GDM1 (cell line): Measurements from ENCODE around the gene XPO1.
"Not testable (repeated sequence)": the region's sequence is repeated elsewhere in the genome, so short reads cannot be mapped to it uniquely, and the experiment has no call there.

Source experiments
- DNase-seq: peaks from one replicate; lab custom pipeline; 2025; lab: John Stamatoyannopoulos, UW

The XPO1 gene

DNA sequence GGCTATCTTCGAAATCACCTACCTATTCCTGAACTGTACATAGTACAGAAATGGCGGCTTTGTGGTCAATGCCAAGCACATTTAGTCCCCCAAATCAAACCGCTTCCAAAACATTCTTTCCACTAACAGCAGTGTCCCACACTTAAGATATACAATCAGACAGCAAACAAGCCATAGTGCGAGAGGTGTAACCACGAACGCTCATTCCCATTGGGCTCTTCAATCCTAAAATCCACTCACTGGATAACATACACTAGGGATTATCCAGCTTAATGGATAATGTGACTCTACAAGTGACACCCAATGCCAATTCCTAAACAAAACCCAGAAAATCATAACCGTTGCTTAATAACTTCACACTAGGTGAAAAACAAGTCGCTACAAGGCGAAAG is 2.0 kb downstream of the XPO1 start:
- DNase-seq: no peak

DNA sequence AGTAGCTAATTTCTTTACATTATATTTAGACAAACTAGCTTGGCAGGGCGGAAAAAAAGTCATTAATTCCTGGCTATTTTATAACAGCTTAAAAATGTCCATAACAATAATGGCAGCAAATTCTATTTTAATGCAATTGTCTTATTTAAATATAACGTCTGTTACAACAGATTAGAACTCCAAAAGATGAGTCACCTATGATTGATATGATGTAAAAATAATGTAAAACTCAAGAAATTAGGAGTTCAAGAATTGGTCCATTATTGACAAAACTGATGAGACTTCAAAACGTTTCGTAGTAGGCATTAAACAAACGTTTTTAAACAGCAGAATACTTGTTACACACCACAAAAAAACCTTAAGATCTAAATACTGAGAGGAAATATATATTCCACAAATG is 2.7 kb downstream of the XPO1 start:
- DNase-seq: no peak

DNA sequence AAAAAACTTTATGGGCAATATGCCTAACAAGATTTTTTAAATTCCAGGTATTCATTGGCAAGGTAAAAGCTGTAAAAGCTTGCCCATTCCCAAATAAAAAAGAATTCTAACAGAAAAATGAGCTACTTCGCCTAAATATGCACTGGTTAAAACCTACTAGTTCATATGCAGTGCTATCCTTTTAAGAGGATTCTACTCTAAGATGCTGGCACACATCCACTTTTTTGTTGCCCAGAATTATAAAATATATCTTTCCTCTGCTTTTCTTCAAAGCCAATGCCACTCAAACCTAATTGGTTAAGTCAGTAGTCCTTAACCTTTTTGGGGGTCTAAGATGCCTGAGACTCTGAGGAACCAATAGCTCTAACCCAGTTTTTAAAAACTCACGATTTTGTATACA is 3.2 kb downstream of the XPO1 start:
- no peak for DNase-seq

DNA sequence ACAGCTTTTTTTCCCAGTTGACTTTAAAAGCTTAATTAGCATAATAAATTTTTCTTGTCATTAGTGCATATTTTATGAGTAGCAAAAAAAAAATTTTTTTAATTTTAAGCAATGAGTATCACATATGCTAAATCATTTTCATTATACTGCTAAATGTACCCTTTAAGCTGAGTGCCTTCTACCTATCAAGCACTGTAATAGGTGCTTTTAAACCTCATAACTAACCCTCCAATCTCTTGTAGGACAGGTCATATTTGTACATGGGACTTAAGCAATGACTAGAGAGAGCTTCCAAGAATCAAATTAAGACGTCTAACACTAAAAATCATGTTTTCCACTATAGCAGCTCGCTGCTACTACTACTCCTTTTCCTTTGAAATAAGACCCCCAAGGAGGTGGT is 7.4 kb downstream of the XPO1 start:
- no peak for DNase-seq

DNA sequence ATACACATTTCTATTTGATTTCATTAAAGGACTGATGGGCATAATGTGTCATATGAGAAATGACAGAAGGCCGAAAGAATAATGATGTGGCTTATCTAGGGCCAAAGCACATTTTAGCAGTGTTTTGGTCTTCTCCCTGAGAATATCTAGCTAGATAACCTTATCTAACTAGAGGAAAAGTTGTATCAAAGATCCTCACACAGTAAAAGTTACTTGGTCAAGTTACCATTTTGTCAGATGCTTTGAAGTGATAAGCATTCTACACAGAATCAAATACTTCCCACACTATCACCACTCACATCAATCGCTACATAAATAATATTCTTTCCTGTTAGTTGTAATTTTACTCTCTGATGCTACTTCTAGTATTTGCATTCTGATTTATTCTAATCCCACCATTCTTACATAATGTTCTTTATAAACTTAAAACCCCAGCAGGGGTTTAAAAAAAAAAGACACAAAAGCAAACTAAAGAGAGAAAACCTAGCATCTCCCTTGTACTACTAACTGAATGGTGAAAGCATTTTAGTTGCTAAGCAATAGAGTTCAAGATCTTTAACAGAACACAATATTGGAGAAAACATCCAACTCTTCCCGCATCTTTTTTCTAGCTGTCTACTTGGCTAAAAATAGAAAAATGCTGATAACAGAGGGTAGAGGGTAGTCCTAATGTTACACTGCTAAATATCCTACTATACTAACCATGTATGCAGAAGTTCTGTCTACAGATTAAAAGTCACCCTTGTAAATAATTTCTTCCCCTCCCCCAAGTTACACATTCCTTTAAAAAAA is 8.0 kb downstream of the XPO1 start:
- DNase-seq: no peak

DNA sequence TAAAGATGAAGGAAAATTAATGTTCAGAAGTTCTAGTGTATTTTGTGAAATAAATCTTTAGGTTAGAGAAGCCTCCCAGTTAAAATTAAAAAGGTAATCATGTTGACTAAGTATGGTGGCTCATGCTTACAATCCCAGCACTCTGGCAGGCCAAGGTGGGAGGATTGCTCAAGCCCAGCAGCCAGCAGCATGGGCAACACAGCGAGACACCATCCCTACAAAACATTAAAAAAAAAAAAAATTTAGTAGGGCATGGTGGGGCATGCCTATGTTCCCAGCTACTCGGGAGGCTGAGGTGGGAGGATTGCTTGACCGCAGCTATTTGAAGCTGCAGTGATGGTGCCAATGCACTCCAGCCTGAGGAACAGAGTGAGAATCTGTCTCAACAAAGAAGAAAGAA is 17.9 kb downstream of the XPO1 start:
- DNase-seq: no peak

DNA sequence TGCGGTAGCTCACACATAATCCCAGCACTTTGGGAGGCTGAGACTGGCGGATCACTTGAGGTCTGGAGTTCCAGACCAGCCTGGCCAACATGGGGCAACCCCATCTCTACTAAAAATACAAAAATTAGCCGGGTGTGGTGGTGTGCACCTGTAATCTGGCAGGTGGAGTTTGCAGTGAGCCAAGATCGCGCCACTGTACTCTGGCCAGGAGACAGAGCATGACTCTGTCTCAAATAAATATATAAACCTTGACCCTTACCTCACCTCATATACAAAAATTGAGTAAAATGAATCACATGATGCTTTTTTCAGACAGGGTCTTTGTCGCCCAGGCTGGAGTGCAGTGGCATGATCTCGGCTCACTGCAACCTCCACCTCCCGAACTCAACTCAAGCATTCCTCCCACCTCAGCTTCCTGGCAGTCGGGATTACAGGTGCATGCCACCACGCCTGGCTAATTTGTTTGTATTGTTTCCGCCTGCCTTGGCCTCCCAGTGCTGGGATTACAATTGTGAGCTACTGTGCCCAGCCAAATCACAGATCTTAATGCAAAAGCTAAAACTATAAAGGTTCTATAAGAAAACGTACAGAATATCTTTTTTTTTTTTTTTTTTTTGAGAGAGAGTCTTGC is 25.3 kb downstream of the XPO1 start:
- no peak for DNase-seq

DNA sequence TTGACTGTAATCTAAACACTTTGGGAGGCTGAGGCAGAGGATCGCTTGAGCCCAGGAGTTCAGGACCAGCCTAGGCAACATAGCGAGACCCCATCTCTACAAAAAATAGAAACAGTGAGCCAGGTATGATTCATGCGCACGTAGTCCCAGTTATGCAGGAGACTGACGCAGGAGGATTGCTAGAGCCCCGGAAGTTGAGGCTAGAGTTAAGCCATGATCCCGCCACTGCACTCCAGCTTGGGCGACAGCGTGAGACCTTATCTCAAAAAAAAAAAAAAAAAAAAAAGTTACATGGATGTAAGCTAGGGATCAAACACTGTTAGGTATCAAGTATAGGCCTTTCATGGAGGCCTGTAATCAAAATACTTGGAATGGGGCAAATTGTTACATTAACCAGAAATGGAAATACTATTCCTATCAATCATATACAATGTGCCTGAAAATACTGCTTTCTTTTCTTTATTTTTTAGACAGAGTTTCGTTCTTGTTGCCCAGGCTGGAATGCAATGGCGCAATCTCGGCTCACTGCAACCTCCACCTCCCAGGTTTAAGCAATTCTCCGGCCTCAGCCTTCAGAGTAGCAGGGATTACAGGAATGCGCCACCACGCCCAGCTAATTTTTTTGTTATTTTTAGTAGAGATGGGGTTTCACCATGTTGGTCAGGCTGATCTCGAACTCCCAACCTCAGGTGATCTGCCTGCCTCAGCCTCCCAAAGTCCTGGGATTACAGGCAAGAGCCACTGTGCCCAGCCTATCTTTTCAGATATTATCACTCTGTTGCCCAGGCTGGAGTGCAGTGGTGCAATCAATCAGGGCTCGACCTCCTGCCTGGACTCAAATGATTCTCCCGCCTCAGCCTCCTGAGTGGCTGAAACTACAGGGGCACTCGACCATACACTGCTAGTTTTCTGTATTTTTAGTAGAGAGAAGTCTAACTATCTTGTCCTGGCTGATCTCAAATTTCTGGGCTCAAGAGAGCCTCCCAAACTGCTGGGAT is 27.2 kb downstream of the XPO1 start:
- DNase-seq: no peak

DNA sequence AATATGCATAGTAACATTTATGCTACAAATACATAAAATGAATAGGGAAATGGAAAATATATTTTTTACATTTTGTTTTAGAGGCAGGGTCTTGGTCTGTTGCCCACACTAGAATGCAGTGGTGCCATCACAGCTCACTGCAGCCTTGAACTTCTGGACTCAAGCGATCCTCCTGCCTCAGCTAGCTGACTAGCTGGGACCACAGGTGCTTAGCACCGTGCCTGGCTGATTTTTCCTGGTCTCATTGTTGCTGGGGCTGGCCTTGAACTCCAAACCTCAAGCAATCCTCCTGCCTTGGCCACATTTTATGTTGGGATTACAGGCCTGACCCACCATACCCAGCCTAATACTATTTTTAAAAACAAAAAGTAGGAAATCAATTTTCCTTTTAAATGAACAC is 33.2 kb downstream of the XPO1 start:
- no peak for DNase-seq

DNA sequence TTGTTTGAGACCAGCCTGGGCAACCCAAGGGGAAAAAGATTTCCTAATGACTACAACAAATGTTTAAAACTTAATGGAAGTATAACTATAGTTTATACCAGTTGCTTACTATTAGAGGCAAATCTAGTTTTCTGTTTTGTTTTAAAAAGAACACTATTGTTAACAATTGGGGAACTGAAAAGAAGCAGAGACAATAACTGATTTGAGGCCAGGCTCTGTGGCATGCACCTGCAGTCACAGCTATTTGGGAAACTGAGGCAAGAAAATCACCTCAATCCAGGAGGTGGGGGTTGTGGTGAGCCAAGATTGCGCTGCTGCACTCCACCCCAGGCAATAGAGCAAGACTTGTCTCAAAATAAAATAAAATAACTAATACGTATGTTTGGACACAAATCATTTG is 39.1 kb downstream of the XPO1 start:
- no peak for DNase-seq

DNA sequence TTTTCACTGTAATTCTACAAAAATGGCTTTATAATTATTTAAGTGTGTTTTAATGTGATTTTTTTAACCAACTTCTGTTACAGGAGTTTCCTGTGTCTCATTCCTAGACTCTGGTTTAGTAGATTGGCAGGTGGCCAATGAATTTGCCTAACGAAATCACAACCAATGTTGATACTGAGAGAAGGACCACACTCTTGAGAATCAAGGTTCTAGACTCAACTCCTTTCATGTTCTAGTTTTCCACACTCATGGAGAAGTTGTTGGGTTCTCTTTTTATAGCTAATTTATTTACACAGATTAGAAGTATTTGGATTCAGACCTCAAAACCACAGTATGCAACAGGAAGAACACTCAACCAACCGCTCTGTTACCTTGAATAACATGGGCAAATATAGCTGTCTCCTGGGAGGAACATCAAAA is 44.6 kb downstream of the XPO1 start:
- DNase-seq: no peak

DNA sequence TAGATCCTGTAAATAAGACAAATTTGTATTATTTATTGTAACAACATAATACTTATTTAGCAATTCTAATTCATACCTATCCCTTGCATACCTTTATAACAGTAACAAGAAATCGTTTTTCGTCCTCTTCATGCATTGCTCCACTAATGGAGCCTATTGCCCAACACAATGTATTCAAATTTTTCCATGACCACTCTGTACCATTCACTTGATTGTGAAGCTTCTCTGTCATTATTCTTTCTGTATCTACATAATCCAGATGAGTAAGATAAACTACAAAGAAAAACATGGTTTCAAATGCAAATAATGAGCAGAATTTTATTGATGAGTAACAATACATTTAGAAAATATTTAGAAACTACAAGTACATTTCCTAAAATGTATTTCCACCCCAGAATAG is 45.7 kb downstream of the XPO1 start:
- DNase-seq: no peak

DNA sequence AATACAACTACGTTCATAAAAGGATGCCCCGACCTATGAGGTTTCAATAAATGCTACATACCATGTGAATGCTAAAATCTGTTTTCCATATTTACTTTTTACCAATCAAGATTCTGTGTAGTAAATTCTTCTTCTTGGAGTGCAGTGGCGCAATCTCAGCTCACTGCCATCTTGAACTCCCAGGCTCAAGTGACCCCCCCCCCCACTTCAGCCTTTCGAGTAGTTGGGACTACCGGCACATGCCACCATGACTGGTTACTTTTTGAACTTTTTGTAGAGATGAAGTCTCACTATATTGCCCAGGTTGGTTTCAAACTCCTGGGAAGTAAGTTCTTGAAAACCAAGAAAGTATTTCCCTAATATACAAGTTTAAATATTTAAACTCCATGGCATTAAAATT is 52.9 kb downstream of the XPO1 start:
- no peak for DNase-seq

DNA sequence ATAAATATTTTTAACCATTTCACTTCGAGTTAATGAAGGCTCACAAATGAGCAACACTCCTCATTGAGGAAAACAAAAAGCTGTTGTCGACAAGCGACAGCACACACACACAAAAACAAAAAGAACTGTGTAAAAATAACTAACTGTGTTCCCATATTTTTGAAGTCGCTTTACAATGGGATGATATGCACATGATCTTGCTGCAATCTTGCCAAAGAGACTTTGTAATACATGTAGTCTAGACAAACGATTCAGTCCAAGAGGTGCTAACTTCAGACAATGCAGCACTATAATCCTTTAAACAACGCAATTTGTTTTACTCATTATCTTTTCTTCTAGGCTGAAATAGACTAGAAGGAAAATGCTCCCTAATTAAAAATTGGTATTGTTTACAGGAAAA is 60.1 kb downstream of the XPO1 start:
- DNase-seq: no peak

DNA sequence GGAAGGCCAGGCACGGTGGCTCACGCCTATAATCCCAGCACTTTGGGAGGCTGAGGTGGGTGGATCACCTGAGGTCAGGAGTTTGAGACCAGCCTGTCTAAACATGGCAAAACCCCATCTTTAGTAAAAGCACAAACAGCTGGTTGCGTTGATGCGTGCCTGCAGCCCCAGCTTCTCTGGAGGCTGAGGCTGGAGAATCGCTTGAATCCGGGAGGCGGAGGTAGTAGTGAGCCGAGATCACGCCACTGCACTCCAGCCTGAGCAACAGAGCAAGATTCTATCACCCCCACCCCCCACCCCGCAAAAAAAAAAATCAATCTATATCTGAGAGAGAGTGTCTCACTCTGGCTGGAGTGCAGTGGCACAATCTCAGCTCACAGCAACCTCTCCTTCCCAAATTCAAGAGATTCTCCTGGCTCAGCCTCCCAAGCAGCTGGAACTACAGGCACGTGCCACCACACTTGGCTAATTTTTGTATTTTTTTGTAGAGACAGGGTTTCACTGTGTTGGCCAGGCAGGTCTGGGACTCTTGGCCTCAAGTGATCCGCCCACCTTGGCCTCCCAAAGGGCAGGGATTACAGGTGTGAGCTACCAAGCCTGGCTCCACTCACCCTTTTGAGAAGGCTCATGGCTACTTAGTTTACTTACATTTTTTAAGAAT is 61.1 kb downstream of the XPO1 start:
- DNase-seq: not testable (repeated sequence)

DNA sequence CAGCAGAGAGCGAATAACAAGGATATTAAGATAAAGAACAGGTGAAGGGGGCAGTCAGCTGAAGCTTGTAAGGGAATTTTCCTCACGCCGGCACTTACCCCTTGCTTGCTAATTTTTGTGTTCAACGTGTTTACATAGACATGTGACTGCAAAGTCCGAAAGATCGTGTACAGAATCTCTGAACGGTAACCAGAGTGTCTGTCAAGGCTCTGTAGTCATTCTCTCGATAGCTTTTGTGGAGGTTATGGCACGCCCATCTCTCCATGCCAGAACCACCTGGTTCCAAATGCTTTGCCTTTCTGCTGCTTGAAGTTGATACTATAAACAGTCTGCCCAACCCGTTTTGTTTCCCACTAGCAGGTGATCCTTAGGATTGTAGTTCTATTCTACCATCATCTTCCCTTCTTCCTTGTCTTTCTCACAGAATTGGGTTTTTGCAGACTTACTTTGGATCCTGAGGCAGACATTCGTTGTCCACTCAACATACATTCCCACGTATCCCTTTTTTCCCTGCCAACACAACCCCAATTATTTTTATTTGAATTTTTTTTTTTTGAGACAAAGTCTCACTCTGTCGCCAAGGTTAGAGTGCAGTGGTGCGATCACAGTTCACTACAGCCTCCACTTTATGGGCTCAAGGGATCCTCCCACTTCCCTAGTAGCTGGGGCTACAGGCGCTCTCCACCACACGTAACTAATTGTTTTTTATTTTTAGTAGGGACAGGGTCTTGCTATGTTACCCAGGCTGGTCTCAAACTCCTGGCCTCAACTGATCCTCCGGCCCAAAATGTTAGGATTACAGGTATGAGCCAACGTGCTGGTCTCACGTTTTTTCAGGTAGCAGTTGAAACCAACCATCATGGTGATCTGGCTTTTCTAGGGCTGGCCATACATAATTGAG is 66.0 kb downstream of the XPO1 start:
- DNase-seq: no peak

DNA sequence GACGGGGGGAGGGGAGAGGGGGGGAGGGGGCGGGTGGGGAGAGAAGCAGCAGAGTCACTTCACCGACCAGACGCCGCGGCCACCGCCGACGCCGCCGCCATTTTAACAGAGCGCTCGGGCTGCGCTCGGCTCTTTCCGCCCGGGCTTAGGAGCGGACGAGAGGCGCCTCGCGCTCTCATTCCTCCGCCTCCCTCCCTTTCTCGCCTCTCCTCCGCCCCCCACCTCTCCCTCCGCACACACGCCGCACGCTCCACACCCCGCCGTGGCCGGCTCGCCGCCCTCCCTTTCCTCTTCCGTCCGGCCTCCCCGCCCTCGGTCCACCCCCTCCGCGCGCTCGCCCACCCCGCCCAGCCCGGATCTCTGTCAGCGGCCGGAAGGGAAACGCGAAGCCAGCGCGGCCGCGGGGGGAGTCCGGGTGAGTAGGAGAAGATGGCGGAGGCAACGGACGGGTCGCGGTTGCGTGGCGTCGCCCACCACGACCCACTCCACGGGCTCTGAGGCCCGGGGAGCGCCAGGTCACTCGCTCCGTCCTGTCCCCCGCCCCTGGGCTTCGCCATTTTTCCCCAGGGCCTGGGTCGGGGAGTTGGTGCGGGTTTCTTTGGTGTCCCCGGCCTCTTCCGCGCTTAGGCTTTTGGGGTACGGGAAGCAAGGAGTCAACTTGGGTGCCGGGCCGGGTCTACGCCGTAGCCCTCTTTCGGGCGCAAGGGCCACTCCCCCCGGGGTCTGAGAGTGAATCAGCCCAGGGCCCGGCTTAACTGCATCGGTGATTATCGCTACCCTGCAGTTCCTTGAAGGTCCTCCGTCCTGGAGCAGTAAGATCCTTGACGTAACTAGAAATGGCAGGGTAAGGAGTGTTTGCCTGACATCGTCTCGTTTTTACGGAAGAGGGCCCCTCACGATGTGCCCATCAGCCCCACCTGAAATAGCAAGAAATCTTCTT is 66.9 kb downstream of the XPO1 start, which contains the start of gene USP34:
Gene USP34, minus strand, starts transcription at position 123 of the 940 bp plus-strand sequence. CDS start 395 bp downstream, outside the sequence.
- peak; percentile 97 for DNase-seq

DNA sequence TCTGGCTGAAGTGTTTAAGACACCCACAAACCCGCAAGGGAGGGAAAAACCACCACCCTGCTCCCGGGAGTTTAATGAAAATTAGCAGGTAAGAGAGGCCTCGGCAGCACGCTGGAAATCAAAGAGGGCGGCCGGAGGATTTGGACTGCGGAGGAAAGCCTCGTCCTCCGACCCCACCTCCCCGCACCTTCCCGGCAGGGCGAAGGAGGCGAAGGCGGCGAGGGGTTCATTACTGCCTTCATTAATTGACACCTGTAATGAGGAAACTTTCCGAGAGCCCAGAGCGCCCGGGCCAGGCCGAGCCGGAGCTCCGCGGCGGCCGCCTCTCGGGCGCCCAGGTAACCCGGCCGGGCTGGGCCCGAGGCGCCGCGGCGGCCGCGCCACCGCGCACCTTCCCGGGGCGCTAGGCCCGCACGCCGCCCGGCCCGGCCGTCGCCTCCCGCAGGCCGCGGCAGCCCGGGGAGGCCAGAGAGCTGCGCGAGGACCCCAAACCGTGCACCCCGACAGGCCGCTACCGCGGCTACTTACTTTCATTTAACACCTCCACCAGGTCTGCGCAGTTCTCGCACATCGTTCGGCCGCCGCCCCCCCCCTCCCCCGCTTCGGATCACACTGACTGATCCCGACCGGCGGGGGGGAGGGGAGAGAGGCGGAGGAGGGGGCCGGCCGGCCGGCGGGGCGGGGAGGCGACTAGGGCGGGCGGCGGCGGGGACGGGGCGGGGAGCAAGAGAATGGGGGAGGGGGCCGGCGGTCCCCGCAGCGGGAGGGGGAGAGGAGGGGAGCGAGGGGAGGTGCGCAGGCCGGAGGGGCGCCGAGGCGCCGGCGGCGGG is 67.8 kb downstream of the XPO1 start:
- DNase-seq: peak; percentile 77
